GM08714 (cell line): Measurements from ENCODE around the gene SERP2.

ENCODE experiments used
- H3K4me3 ChIP-seq: fragments of 200-500 bp; sonication (Bioruptor generic); 2 replicates; pipeline ENCODE4 v1.5.1; 2014; ENCODE audit warnings: mild to moderate bottlenecking, low read length, inconsistent platforms
- ZNF274 ChIP-seq: IDR thresholded peaks from 2 replicates; pipeline ENCODE4 v1.6.1; 2012; ENCODE audit warnings: mild to moderate bottlenecking, low read depth, low read length

The SERP2 gene

DNA sequence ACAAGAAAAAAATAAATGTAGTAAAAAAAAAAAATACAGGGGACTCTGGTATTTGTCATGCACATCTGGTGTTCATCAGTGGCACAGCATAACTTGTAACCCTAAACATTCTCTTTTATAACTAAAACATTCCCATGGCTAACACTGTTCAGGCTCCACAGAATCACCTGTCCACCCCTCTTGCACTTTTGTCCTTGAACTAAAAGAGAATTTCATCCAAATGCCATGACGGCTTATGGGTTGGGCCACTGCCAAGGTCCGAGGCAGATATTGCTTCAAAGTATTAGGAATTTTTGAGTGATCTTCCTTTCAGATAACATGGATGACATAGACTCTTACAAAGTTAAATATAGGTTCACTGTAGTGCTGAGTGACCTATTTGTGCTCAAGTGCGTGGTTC, 25.7 kb upstream of the SERP2 start:
- TF ChIP-seq ZNF274, result no peak

DNA sequence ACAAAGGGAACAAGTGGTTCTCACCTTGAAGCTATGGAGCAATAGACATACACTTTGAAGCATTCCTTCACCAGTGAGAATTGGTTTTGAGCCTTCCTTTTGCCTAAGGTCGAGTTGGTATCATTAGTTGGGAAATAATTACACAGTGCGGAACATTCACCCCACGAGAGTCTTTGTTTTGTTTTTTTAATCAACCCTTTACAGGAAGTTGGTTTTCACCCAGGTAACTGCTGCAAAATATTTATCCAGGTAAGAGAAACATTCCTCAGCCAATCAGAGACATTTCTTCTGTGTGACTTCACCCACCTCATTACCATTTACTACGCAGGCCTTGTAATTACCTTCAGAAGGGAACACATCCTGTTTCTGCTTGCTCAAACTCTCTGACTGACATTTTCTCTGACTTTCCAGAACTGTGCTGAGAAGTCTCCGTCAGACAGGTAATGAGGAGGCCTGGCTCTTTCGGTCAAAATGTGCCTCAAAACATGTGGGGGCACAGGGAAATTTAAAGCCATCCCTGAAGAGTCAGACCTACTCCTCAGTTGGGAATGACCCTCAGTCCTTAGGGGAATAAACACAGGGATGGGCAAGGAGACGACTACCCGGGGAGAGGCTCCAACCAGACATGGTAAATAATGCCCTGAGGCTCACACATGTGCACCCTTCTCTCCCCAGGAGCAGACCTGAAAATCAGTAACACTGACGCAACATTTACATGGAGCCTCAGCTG, 22.7 kb upstream of the SERP2 start:
- TF ChIP-seq ZNF274, result no peak
- no peak overlapping the region for H3K4me3 ChIP-seq

More for the DNA sequence above, 25.7 kb upstream of the SERP2 start:
- no peak overlapping the region for H3K4me3 ChIP-seq

DNA sequence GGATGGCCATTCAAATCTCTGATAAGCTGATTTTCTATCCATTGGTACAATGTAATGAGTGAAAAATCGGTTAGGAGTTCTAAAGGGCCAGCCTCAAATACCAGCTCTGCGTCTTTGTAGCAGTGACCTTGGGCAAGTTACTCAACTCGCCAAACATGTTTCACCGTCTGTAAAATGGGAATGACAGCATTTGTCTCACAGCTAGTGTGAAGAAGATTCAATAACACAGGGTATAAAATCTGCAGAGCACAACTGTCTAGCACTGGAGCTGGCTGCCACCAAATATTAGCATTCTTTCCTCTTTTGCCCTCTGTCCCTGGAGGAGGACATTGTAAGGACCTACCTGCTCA, 22.1 kb upstream of the SERP2 start:
- TF ChIP-seq ZNF274, result no peak
- no peak overlapping the region for H3K4me3 ChIP-seq

DNA sequence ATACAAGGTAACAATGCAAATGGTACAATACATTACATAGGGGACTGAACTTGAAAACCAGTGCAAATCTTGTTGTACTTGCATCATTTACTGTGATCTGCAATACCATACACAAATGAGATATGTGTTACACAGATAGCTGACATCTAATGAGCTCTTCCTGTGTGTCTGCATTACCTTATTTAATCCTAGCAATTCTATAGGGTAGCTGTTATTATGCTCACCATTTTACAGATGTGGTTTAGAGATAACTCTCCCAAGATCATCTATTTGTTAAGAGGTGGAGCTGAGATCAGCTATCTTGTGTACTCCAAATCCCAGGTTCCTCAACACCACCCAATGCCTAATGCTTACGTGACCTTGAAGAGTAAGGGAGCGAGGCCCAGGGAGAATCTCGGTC, 21.4 kb upstream of the SERP2 start:
- TF ChIP-seq ZNF274, result no peak
- H3K4me3 ChIP-seq, result no peak overlapping the region

DNA sequence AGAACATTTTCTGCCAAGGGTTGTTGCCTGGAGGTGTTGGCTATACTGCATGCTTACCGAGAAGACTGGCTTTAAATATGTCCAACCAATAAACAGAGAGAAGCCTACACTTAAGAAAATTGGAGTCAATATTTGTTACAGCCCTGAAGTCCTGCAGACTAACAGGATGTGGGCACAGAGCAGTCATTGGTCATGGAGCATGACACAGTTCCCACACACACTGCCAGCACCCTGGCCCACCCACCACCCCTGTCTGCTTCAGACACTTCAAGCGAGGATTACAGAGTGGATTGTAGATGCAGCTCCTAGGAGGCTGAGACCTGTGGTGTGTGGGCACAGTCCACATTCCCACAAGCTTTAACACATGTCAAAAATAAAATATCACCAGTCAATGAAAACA, 21.0 kb upstream of the SERP2 start:
- H3K4me3 ChIP-seq, result no peak overlapping the region
- TF ChIP-seq ZNF274, result no peak

DNA sequence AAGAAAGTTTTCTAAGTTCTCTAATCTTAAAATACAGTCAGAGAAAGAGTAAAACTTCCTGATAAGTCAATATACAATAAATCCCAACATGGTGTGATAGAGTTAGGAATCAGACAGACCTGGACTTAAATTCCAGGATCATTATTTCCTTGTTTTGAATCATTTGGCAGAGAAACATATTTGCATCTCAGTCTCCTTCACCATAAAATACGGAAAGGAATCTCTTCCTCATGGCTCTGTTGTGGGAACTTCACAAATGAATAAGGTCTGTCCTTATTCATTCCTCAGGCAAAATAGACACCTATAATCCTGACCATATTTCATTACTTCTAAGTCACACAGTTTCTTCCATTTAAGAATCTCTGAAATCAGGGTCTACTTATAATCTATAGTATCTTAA, 19.3 kb upstream of the SERP2 start:
- H3K4me3 ChIP-seq, result no peak overlapping the region
- TF ChIP-seq ZNF274, result no peak

DNA sequence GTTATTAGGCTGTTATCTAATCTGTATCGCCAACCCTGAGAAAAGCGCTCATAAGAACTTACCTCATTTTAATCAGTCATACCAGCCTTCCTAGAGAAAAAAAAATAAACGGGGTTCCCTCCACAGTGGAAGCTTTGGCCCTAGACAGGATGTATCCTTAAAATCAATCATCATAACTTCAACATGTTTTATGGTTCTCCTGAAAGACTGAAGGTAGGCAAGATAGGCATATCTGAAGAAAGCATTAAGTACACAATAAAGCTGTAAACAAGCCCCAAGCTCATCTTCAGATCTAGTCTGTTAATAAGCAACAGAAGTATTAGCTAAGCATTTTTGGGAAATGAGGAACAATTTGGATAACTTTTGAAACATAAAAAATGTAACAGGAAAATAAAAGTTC, 18.7 kb upstream of the SERP2 start:
- H3K4me3 ChIP-seq, result no peak overlapping the region
- no peak for TF ChIP-seq ZNF274

DNA sequence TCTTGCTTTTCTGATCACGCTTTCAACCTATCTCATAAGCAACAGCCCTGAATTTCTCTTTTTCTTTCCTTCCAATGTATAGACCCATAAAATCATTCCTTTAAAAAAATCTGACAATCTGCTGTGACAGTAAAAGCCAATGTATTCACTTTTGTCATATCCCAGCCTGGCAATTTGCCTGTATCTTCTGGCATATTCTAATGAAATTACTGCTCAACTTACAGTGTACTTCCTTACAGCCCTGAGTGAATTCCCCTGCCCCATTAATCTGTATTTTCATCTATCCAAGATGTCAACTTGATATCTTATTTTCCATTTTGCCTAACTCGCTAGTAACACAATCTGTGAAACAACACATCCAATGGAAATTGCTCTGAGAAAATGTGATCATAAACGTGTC, 18.0 kb upstream of the SERP2 start:
- no peak overlapping the region for H3K4me3 ChIP-seq
- TF ChIP-seq ZNF274, result no peak

DNA sequence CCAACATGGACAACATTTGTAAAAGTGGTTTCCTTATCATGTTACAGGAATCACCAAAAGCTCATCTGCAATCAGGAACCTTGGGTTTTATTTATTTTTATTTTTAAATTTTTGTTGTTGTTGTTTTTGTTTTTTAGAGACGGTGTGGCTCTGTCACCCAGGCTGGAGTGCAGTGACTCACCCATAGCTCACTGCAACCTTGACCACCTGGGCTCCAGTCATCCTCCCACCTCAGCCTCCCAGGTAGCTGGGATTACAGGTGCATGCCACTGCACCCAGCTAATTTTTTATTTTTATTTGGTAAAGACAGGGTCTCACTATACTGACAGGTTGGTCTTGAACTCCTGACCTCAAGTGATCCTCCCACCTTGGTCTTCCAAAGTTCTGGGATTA, 13.6 kb upstream of the SERP2 start:
- H3K4me3 ChIP-seq, result no peak overlapping the region
- TF ChIP-seq ZNF274, result no peak

DNA sequence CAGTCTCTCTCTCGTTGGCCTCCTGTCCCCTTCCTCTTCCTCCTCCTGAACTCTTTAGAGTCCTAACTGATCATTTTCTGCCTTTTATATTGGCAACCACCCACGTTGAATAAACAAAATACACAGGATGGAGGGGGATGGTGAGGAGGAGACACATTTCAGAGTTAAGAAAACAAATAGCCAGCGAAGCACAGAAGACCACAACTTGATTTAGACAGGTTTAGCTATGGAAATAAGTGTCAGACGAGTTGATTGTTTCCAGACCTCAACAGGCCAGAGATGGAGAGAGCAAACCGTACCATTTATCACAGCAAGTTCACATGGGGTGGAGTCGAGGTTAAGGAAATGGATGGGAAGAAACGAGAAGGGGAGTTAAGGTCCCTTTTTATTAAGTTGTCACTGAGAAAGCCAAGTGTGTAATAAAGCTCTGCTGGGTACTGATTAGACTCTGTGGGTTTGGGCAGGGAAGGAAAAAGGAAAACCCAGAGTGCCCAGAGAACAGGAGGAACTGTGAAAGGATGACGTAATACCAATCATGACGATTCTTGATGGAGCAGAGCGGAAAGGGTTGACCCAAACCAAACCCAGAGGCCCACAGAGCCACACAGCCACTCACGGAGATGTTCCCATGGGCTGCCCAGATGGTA, 11.1 kb upstream of the SERP2 start:
- H3K4me3 ChIP-seq, result no peak overlapping the region
- TF ChIP-seq ZNF274, result no peak

DNA sequence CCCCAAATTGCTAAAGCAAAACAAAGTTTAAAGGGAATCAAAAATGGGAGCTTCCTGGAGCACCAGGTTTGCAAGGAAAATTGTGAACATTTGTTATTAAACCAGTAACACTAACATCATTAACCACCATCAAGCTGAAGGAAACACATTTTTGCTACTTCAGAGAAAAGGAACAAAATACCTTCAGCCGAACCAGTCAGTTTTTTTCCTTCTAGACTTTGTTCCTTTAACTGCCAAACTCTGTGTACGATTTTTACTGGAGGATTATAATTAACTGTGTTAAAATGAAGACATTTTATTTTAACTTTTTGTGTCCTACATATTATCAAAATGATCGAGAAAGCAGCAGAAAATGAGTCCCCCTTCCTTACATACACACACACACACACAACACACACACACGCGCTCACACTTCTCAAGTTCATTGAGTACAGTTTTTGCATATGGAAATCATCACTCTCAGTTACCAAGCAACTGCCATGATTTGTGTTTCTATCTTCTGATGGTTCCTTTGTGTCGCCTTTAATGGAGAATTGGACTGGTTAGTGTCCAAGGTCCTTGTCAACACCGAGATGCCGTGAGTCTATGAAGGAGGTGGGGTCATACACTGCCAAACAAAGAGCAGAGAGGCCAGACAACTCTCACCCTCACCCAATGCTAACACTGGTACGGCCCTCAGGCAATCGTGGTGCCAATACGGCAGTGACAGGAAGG, 9.8 kb upstream of the SERP2 start:
- no peak overlapping the region for H3K4me3 ChIP-seq
- TF ChIP-seq ZNF274, result no peak

DNA sequence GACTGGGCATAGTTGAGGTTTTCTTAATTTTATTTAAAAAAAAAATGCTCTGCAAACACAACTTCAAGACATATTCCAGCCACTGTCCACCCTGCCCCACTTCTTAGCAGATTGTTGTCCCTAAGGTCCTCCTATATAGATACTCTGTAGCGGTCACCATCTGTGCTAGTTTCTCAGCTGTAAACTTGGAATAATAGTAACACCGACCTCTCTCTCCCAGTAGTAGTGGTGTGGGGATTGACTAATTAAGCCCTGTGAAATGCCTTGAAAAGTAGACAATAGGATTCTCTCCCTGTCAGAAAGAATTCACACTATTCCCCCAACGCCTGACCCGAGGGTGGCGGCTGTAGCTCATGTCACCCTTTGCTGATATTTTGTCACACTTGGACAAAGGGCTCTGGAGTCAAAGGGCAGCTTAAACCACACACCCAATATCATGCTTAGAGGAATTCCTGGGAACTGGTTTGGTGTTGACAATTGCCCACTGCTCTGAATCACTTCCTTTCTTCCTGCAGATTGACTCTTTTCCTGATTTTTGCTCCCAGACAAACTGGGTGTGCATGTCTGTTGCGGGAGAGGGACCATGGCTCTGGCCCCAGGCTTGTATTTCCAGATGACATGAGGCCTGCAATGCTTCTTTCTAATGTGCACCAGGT, 9.2 kb upstream of the SERP2 start:
- no peak overlapping the region for H3K4me3 ChIP-seq
- TF ChIP-seq ZNF274, result no peak

DNA sequence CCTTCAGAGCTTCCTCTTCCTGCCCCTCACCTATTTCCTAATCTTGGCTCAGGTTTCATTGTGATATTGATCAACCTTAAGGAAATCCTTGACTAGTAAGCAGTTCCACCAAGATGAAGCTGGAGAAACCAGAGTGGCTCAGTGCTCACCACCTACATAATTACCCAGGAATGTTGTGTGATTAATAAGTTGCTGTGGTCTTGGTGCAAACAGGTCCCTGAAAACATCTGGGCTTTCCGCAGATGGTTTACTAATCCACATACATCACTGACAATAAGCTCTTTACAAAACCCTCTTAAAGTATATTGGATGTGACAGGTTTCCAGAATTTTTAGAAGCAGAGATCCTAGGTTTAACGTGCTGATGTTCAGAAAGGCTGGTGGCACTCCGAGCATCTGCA, 8.6 kb upstream of the SERP2 start:
- H3K4me3 ChIP-seq, result no peak overlapping the region

DNA sequence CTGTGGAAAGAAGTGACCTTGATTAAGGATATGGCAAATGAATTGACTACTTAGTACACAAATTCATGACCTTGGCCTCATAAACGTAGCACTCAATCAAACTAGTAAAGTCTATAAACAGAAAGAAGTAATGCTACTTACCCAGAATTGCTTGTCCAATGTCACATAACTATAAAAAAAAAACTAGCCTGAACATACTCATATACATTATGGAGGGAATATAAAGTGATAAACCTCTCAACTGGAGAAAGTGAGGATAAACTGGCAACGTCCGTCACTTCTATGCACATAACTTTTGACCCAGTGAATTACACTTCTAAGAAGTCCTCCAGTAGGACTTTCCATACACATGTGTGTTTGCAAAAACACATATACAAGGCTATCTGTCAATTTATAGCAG, 7.7 kb upstream of the SERP2 start:
- H3K4me3 ChIP-seq, result no peak overlapping the region
- TF ChIP-seq ZNF274, result no peak

More for the DNA sequence above, 8.6 kb upstream of the SERP2 start:
- TF ChIP-seq ZNF274, result no peak
